ENCODE measurements around the gene VAV2. TPM values are rescaled to one million over a fixed set of nuclear protein-coding genes. Genes with fewer than 3 reads are reported as not detected.

The VAV2 gene
- polyA plus RNA-seq, 2 of the 4 experiments (the other 2 are of a cell fraction) = 9.8 to 21.4 TPM

GRCh38 chr9:133797406-133798105 is 194.6 kb downstream of the VAV2 start (continued):
- no peak for TF ChIP-seq USF2 (IDR thresholded peaks at IDR 0.05)

- FAIRE-seq = no peak
- ChIA-PET POLR2A (interaction anchor here (1.0 kb wide), 1 partner anchor 197 kb away, joined by 3 read pairs; no protein-coding TSS in a partner anchor), CTCF (interaction anchor here (1.4 to 10.3 kb wide), 3 partner anchors 14 to 199 kb away, joined by 8 to 188 read pairs (median 112); no protein-coding TSS in a partner anchor)
- no peak for DNase-seq (ENCODE audit: low read depth in 1 of 2, low spot score in 1 of 2)
- Histone ChIP-seq H3K9me3 (no peaks in the 10 kb centered on the region), H3K4me1 (peaks cover 9% of the 10 kb centered on the region), H3K4me3 (no peak overlapping the region), H3K27ac (no peak overlapping the region), H3K4me2 (no peak overlapping the region)
- WGBS (ENCODE audit: missing lambda C conversion rate) = 81% methylated on average over 6 of the region's 11 CpGs
- TF ChIP-seq PBX3 (IDR thresholded peaks at IDR 0.05) (no peak), SMC3 (IDR thresholded peaks at IDR 0.05) (no peak), CHD2 (IDR thresholded peaks at IDR 0.05; ENCODE audit: low read length, partially characterized antibody) (no peak), FOSL2 (IDR thresholded peaks at IDR 0.05) (no peak), FOSL2 (CRISPR knock-in tag; IDR thresholded peaks at IDR 0.05) (no peak), TP53 (CRISPR knock-in tag; IDR thresholded peaks at IDR 0.05) (no peak), HOXA7 (CRISPR knock-in tag; IDR thresholded peaks at IDR 0.05) (no peak)
- no peak for ATAC-seq
Measured at GRCh38 chr9:133796562-133796961, 195.6 kb downstream of the VAV2 start.

- FAIRE-seq = no peak
- Histone ChIP-seq H3K4me3 (no peak overlapping the region), H3K4me2 (no peak overlapping the region), H3K4me1 (peaks cover 9% of the 10 kb centered on the region), H3K9me3 (no peaks in the 10 kb centered on the region), H3K27ac (no peak overlapping the region)
- CTCF ChIA-PET = interaction anchor here (0.9 to 10.3 kb wide), 7 partner anchors 9 to 315 kb away, joined by 3 to 188 read pairs (median 9); no protein-coding TSS in a partner anchor
- WGBS (ENCODE audit: missing lambda C conversion rate) = 69% methylated on average over 8 of the region's 8 CpGs
- DNase-seq (ENCODE audit: low read depth in 1 of 2, low spot score in 1 of 2) = no peak
- ATAC-seq = no peak
- POLR2A ChIA-PET = no interaction called here
- TF ChIP-seq HMGXB4 (CRISPR knock-in tag; IDR thresholded peaks at IDR 0.05; ENCODE audit: borderline replicate concordance) (no peak), POLR2A (IDR thresholded peaks at IDR 0.05; ENCODE audit: low read length) (no peak), TFCP2L1 (CRISPR knock-in tag; IDR thresholded peaks at IDR 0.05) (no peak), CEBPB (IDR thresholded peaks at IDR 0.05) (no peak), ZFP36 (IDR thresholded peaks at IDR 0.05; ENCODE audit: borderline replicate concordance, partially characterized antibody) (no peak), EHMT2 (IDR thresholded peaks at IDR 0.05; ENCODE audit: low read depth) (no peak), NFE2L2 (conservative IDR thresholded peaks at IDR 0.05; ENCODE audit: low read length) (no peak), FOXS1 (CRISPR knock-in tag; IDR thresholded peaks at IDR 0.05) (no peak), CHD2 (IDR thresholded peaks at IDR 0.05; ENCODE audit: low read length, partially characterized antibody) (no peak), RARB (CRISPR knock-in tag; IDR thresholded peaks at IDR 0.05) (no peak), FOSB (CRISPR knock-in tag; IDR thresholded peaks at IDR 0.05) (no peak), ESRRA (IDR thresholded peaks at IDR 0.05; ENCODE audit: borderline replicate concordance, low read length) (no peak), HDAC2 (IDR thresholded peaks at IDR 0.05) (no peak), E2F6 (IDR thresholded peaks at IDR 0.05; ENCODE audit: borderline replicate concordance, low read depth) (no peak), MAX (IDR thresholded peaks at IDR 0.05) (no peak), EP300 (IDR thresholded peaks at IDR 0.05) (no peak), RAD21 (conservative IDR thresholded peaks at IDR 0.05 in 1 of 2, IDR thresholded peaks at IDR 0.05 in 1 of 2) (no peak)
Measured at GRCh38 chr9:133795049-133795448, 197.1 kb downstream of the VAV2 start.

All from A549 (cell line).